A549 (cell line): ENCODE data around the gene ALOX5. TPM values are rescaled to one million over a fixed set of nuclear protein-coding genes. Genes with fewer than 3 reads are reported as not detected.

ENCODE experiments used
- ATAC-seq, 2 experiments: fragments of 200-7000 bp in 1 of 2; fragments of >200 bp in 1 of 2; cut with Nextera tagmentation in 1 of 2; cut with Tn5 transposase in 1 of 2; 3 replicates each; pipeline versions ENCODE4 v1.8.0 to v1.9.1; 2018 to 2020; ENCODE audit warnings: mild to moderate bottlenecking in 1 of 2, moderate library complexity in 1 of 2
- CTCF ChIA-PET: fragments of 300-600 bp; sonication (Branson Sonifier 250); formaldehyde crosslinking; extraction: SDS; loops from one replicate; lab custom pipeline; 2021; ENCODE audit warnings: antibody characterized with exemption, inconsistent platforms; lab: Yijun Ruan, JAX
- POLR2A ChIA-PET: fragments of 350-600 bp; formaldehyde crosslinking; extraction: SDS; loops from one replicate; lab custom pipeline; 2021; ENCODE audit warnings: antibody characterized with exemption, inconsistent platforms; lab: Yijun Ruan, JAX
- DNase-seq, 2 experiments: peaks; one replicate each; pipeline versions ENCODE4 v3.0.0 to v3.0.0-alpha.2; 2011 to 2016; ENCODE audit warnings: low read depth in 1 of 2, low spot score in 1 of 2
- FAIRE-seq: peaks from 2 replicates; lab custom pipeline; 2011; peaks lifted over from hg19 to GRCh38; lab: Jason Lieb, UNC
- H3K27ac ChIP-seq, 2 experiments: fragments of >200 bp; sonication (Bioruptor Twin); formaldehyde crosslinking; 3 replicates each; pipeline ENCODE4 v1.5.1; 2016 to 2017
- H3K4me1 ChIP-seq: fragments of >200 bp; sonication (Bioruptor Twin); formaldehyde crosslinking; 3 replicates; pipeline ENCODE4 v1.6.1; 2016
- H3K4me2 ChIP-seq: fragments of >200 bp; sonication (Bioruptor Twin); formaldehyde crosslinking; 3 replicates; pipeline ENCODE4 v1.6.1; 2016
- H3K4me3 ChIP-seq: fragments of >200 bp; sonication (Bioruptor Twin); formaldehyde crosslinking; 3 replicates; pipeline ENCODE4 v1.5.1; 2016
- H3K9me3 ChIP-seq: fragments of >200 bp; sonication (Bioruptor Twin); formaldehyde crosslinking; 3 replicates; pipeline ENCODE4 v1.6.1; 2016
- CHD2 ChIP-seq: fragments of 150-350 bp; IDR thresholded peaks from 2 replicates; pipeline ENCODE4 v1.6.1; 2014; ENCODE audit warnings: low read length; ENCODE audit not compliant: partially characterized antibody
- EP300 ChIP-seq, 2 experiments: fragments of >200 bp; sonication (Bioruptor Twin); formaldehyde crosslinking; IDR thresholded peaks; 2 replicates in 1 of 2; 3 replicates in 1 of 2; pipeline ENCODE4 v1.6.1; 2016 to 2017
- HDAC2 ChIP-seq: fragments of 200-600 bp; sonication (generic); IDR thresholded peaks from 2 replicates; pipeline ENCODE4 v1.6.1; 2016
- HOXA7 ChIP-seq: fragments of 250-450 bp; sonication (Bioruptor Pico); IDR thresholded peaks from 2 replicates; pipeline ENCODE4 v1.5.0; 2020; ENCODE audit warnings: mild to moderate bottlenecking, moderate library complexity
- JUN ChIP-seq, 2 experiments: fragments of >200 bp; sonication (Bioruptor Twin); formaldehyde crosslinking; IDR thresholded peaks; 2 replicates in 1 of 2; 3 replicates in 1 of 2; pipeline ENCODE4 v1.6.1; 2016 to 2017
- JUNB ChIP-seq: fragments of >200 bp; sonication (Bioruptor Twin); formaldehyde crosslinking; IDR thresholded peaks from 2 replicates; pipeline ENCODE4 v1.6.1; 2016
- MAFK ChIP-seq: fragments of 450-650 bp; IDR thresholded peaks from 2 replicates; pipeline ENCODE4 v1.6.1; 2014; ENCODE audit not compliant: partially characterized antibody
- MAZ ChIP-seq: fragments of 150-350 bp; IDR thresholded peaks from 2 replicates; pipeline ENCODE4 v1.6.1; 2014; ENCODE audit warnings: antibody characterized with exemption, low read depth, low read length, borderline replicate concordance
- MYC ChIP-seq: IDR thresholded peaks from 2 replicates; pipeline ENCODE4 v1.6.1; 2012; ENCODE audit warnings: mild to moderate bottlenecking, inconsistent platforms, low read length, improper control_type of control experiment, borderline replicate concordance
- NPAS2 ChIP-seq: fragments of 250-450 bp; sonication (Bioruptor Pico); IDR thresholded peaks from 2 replicates; pipeline ENCODE4 v1.8.0; 2022; ENCODE audit warnings: mild to moderate bottlenecking, moderate library complexity, borderline replicate concordance
- NR3C1 ChIP-seq: fragments of >200 bp; sonication (Bioruptor Twin); formaldehyde crosslinking; IDR thresholded peaks from 3 replicates; pipeline ENCODE4 v1.6.1; 2017
- POLR2A ChIP-seq: IDR thresholded peaks from 2 replicates; pipeline ENCODE4 v1.6.1; 2012; ENCODE audit warnings: mild to moderate bottlenecking, low read length
- RAD21 ChIP-seq, 2 experiments: fragments of >200 bp in 1 of 2; sonication (Bioruptor Twin) in 1 of 2; formaldehyde crosslinking in 1 of 2; IDR thresholded peaks in 1 of 2; conservative IDR thresholded peaks in 1 of 2; 2 replicates in 1 of 2; 3 replicates in 1 of 2; pipeline ENCODE4 v1.6.1; 2012 to 2018; ENCODE audit warnings: inconsistent platforms in 1 of 2
- SMC3 ChIP-seq: fragments of >200 bp; sonication (Bioruptor Twin); formaldehyde crosslinking; IDR thresholded peaks from 3 replicates; pipeline ENCODE4 v1.6.1; 2018; ENCODE audit warnings: inconsistent platforms
- SREBF2 ChIP-seq: fragments of 450-650 bp; IDR thresholded peaks from 2 replicates; pipeline ENCODE4 v1.6.1; 2014; ENCODE audit warnings: mild to moderate bottlenecking, moderate library complexity
- TFCP2L1 ChIP-seq: fragments of 250-450 bp; sonication (Bioruptor Pico); IDR thresholded peaks from 2 replicates; pipeline ENCODE4 v1.5.0; 2021; ENCODE audit warnings: mild to moderate bottlenecking
- TP53 ChIP-seq: fragments of 250-450 bp; sonication (Bioruptor Pico); IDR thresholded peaks from 2 replicates; pipeline ENCODE4 v1.5.0; 2021; ENCODE audit warnings: mild to moderate bottlenecking, moderate library complexity
- ZC3H11A ChIP-seq: fragments of 450-650 bp; IDR thresholded peaks from 2 replicates; pipeline ENCODE4 v1.6.1; 2014; ENCODE audit warnings: antibody characterized with exemption, mild to moderate bottlenecking
- ZNF302 ChIP-seq: fragments of 250-450 bp; sonication (Bioruptor Pico); IDR thresholded peaks from 2 replicates; pipeline ENCODE4 v1.9.0; 2021; ENCODE audit warnings: inconsistent platforms, mild to moderate bottlenecking, moderate library complexity
- ZSCAN20 ChIP-seq: fragments of 250-450 bp; sonication (Bioruptor Pico); IDR thresholded peaks from 2 replicates; pipeline ENCODE4 v1.8.0; 2022; ENCODE audit warnings: mild to moderate bottlenecking, moderate library complexity
- WGBS: methylation state at CpG from one replicate; pipeline ENCODE4 v1.1.6; 2017; ENCODE audit errors: missing lambda C conversion rate; 5-methylcytosine and 5-hydroxymethylcytosine counted together
- polyA plus RNA-seq, 4 experiments: library from polyadenylated mRNA; depleted of rRNA in 3 of 4; stranded (reverse); fragments of >200 nt; fragmentation: RNase III in 1 of 4; extraction: RNeasy Plus Mini Kit Qiagen cat#74134 plus additional on column Dnase treatment in 1 of 4; gene quantifications; 2 replicates in 3 of 4; 3 replicates in 1 of 4; pipeline ENCODE4 v1.2.3, GENCODE V29; 2011 to 2017
- TF ChIP-seq, protein P1 (sequence below): fragments of 200-600 bp; sonication (generic); IDR thresholded peaks from 2 replicates; pipeline ENCODE4 v1.6.1; 2016; ENCODE audit warnings: antibody characterized with exemption, mild to moderate bottlenecking, moderate library complexity
- TF ChIP-seq, protein P2 (sequence below): fragments of 250-450 bp; sonication (Bioruptor Pico); IDR thresholded peaks from 2 replicates; pipeline ENCODE4 v1.5.0; 2021; ENCODE audit warnings: mild to moderate bottlenecking, moderate library complexity, borderline replicate concordance
- TF ChIP-seq, protein P3 (sequence below): fragments of >200 bp; sonication (Bioruptor Twin); formaldehyde crosslinking; IDR thresholded peaks from 3 replicates; pipeline ENCODE4 v1.5.1; 2016
- TF ChIP-seq, protein P4 (sequence below): IDR thresholded peaks from 2 replicates; pipeline ENCODE4 v1.6.1; 2012

Gene ALOX5
- polyA plus RNA-seq, 2 of the 4 experiments (the other 2 are of a cell fraction): 0.18 to 0.40 TPM

DNA sequence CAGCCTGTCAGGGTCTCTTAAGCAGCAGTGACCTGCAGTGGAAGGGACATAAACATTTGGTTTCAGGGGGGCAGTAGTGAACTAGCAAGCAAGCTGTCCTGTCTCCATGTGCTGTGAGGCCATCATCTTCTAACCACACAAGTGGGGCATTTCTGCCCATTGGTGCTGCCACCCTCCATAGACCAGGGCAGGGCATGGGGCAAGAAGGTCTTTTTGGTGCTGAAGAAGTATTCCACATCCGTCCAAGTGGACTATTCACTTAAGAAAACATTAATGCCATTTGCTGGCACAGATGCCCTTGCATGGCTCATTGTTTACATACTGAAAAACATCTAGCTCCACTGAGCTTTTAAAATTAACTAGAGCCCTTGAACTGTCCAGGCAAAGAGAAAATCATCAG lies 35.8 kb downstream of the ALOX5 start:
- ChIA-PET POLR2A (no interaction called here), CTCF (no interaction called here)
- DNase-seq: no peak
- WGBS: 7% methylated on average over 1 of the region's 1 CpG
- H3K27ac ChIP-seq: no peak overlapping the region
- H3K4me1 ChIP-seq: no peaks in the 10 kb centered on the region
- no peak overlapping the region for H3K4me3 ChIP-seq
- no peak overlapping the region for H3K4me2 ChIP-seq
- no peak for TF ChIP-seq TFCP2L1 (CRISPR knock-in tag)
- TF ChIP-seq POLR2A: no peak
- TF ChIP-seq, protein P1, sequence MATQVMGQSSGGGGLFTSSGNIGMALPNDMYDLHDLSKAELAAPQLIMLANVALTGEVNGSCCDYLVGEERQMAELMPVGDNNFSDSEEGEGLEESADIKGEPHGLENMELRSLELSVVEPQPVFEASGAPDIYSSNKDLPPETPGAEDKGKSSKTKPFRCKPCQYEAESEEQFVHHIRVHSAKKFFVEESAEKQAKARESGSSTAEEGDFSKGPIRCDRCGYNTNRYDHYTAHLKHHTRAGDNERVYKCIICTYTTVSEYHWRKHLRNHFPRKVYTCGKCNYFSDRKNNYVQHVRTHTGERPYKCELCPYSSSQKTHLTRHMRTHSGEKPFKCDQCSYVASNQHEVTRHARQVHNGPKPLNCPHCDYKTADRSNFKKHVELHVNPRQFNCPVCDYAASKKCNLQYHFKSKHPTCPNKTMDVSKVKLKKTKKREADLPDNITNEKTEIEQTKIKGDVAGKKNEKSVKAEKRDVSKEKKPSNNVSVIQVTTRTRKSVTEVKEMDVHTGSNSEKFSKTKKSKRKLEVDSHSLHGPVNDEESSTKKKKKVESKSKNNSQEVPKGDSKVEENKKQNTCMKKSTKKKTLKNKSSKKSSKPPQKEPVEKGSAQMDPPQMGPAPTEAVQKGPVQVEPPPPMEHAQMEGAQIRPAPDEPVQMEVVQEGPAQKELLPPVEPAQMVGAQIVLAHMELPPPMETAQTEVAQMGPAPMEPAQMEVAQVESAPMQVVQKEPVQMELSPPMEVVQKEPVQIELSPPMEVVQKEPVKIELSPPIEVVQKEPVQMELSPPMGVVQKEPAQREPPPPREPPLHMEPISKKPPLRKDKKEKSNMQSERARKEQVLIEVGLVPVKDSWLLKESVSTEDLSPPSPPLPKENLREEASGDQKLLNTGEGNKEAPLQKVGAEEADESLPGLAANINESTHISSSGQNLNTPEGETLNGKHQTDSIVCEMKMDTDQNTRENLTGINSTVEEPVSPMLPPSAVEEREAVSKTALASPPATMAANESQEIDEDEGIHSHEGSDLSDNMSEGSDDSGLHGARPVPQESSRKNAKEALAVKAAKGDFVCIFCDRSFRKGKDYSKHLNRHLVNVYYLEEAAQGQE: no peak
- TF ChIP-seq JUN (IDR thresholded peaks at IDR 0.05): no peak
- no peak for TF ChIP-seq ZSCAN20
- TF ChIP-seq, protein P2, sequence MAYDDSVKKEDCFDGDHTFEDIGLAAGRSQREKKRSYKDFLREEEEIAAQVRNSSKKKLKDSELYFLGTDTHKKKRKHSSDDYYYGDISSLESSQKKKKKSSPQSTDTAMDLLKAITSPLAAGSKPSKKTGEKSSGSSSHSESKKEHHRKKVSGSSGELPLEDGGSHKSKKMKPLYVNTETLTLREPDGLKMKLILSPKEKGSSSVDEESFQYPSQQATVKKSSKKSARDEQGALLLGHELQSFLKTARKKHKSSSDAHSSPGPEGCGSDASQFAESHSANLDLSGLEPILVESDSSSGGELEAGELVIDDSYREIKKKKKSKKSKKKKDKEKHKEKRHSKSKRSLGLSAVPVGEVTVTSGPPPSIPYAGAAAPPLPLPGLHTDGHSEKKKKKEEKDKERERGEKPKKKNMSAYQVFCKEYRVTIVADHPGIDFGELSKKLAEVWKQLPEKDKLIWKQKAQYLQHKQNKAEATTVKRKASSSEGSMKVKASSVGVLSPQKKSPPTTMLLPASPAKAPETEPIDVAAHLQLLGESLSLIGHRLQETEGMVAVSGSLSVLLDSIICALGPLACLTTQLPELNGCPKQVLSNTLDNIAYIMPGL (CRISPR knock-in tag): no peak
- no peak for TF ChIP-seq JUNB
- TF ChIP-seq EP300 (IDR thresholded peaks at IDR 0.05): no peak
- no peak for TF ChIP-seq SREBF2
- no peak for TF ChIP-seq SMC3
- no peak for TF ChIP-seq MAFK
- TF ChIP-seq, protein P3, sequence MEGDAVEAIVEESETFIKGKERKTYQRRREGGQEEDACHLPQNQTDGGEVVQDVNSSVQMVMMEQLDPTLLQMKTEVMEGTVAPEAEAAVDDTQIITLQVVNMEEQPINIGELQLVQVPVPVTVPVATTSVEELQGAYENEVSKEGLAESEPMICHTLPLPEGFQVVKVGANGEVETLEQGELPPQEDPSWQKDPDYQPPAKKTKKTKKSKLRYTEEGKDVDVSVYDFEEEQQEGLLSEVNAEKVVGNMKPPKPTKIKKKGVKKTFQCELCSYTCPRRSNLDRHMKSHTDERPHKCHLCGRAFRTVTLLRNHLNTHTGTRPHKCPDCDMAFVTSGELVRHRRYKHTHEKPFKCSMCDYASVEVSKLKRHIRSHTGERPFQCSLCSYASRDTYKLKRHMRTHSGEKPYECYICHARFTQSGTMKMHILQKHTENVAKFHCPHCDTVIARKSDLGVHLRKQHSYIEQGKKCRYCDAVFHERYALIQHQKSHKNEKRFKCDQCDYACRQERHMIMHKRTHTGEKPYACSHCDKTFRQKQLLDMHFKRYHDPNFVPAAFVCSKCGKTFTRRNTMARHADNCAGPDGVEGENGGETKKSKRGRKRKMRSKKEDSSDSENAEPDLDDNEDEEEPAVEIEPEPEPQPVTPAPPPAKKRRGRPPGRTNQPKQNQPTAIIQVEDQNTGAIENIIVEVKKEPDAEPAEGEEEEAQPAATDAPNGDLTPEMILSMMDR: no peak
- TF ChIP-seq, protein P4, sequence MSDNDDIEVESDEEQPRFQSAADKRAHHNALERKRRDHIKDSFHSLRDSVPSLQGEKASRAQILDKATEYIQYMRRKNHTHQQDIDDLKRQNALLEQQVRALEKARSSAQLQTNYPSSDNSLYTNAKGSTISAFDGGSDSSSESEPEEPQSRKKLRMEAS: no peak
- TF ChIP-seq ZNF302 (CRISPR knock-in tag): no peak
- TF ChIP-seq ZC3H11A: no peak
- ATAC-seq: no peak
- no peaks in the 10 kb centered on the region for H3K9me3 ChIP-seq
- no peak for FAIRE-seq

DNA sequence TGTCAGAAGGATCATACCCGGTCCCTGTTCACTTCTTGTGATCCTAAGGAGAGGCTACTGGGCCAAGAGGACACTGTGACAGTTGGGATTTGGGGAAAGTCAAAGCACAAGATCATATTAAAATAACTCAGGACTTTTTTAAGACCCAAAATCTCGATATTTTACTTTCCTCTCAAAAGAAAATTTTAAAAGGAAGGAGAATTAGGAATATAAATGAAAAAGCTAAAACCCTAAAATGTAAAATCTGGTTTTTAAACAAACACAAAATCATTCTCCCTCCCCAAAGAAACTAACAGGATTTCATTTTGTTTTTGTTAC lies 36.4 kb downstream of the ALOX5 start:
- CTCF ChIA-PET: no interaction called here

More for the DNA sequence above, 36.4 kb downstream of the ALOX5 start:
- no peak for ATAC-seq
- no peaks in the 10 kb centered on the region for H3K4me1 ChIP-seq
- no peak overlapping the region for H3K4me3 ChIP-seq
- 6% methylated on average over 2 of the region's 2 CpGs for WGBS
- no peak for DNase-seq
- no peak for FAIRE-seq
- no peak overlapping the region for H3K27ac ChIP-seq
- no peak overlapping the region for H3K4me2 ChIP-seq
- POLR2A ChIA-PET: no interaction called here
- TF ChIP-seq RAD21 (conservative IDR thresholded peaks at IDR 0.05 in 1 of 2, IDR thresholded peaks at IDR 0.05 in 1 of 2): no peak
- TF ChIP-seq MYC: no peak
- TF ChIP-seq, protein P2 (CRISPR knock-in tag): no peak
- TF ChIP-seq MAZ: no peak
- no peak for TF ChIP-seq HDAC2
- no peak for TF ChIP-seq CHD2
- TF ChIP-seq NR3C1: no peak
- TF ChIP-seq TP53 (CRISPR knock-in tag): no peak
- TF ChIP-seq HOXA7: no peak
- no peak for TF ChIP-seq NPAS2 (CRISPR knock-in tag)
- no peaks in the 10 kb centered on the region for H3K9me3 ChIP-seq
